NB4 (cell line): Measurements from ENCODE around the gene SARS1.

Experiments
- MYC ChIP-seq: IDR thresholded peaks from 2 replicates; pipeline ENCODE4 v1.6.1; 2011; ENCODE audit warnings: low read depth, low read length
- POLR2A ChIP-seq: IDR thresholded peaks from 2 replicates; pipeline ENCODE4 v1.6.1; 2011; ENCODE audit warnings: mild to moderate bottlenecking; ENCODE audit not compliant: insufficient read length; ENCODE audit errors: extremely low read depth
- TF ChIP-seq, protein P1 (sequence below): IDR thresholded peaks from one replicate; pipeline ENCODE4 v1.5.1; 2012; ENCODE audit warnings: low read depth, low read length
- TF ChIP-seq, protein P2 (sequence below): IDR thresholded peaks from 2 replicates; pipeline ENCODE4 v1.6.1; 2011; ENCODE audit warnings: low read depth, low read length

DNA sequence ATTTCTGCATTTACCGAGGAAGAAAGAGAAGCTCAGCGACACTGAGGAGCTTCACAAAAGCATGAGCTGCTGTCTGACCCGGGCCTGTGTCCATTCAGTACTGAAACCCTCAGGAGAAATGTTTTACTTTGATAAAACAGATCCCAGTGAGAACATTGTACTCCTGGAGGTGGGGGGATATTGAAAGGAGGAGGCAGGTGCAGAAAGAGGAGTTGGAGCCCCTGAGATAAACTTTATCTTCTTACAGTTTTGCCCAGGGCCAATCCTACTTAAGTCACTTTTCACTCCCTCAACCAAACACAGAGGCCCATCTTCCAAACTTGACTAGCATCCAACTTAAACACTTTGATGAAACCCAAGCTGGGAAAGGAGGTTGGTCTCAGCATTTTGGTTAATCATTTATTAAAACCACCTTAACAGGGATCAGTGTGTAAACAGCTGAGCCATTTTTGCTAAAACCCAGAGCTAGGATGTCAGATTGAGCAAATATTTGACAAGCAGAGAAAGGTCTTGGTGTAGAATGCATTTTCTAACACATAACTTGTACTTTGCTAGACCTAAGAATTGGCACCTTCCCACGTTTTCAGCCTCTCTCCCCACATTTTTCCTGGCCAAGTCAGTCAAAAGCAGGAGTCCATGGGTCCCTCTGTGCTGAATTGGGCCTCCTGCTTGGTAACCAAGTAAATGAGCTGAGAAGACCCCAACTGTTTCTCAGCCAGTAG is 32.5 kb upstream of the SARS1 start:
- TF ChIP-seq, protein P1, sequence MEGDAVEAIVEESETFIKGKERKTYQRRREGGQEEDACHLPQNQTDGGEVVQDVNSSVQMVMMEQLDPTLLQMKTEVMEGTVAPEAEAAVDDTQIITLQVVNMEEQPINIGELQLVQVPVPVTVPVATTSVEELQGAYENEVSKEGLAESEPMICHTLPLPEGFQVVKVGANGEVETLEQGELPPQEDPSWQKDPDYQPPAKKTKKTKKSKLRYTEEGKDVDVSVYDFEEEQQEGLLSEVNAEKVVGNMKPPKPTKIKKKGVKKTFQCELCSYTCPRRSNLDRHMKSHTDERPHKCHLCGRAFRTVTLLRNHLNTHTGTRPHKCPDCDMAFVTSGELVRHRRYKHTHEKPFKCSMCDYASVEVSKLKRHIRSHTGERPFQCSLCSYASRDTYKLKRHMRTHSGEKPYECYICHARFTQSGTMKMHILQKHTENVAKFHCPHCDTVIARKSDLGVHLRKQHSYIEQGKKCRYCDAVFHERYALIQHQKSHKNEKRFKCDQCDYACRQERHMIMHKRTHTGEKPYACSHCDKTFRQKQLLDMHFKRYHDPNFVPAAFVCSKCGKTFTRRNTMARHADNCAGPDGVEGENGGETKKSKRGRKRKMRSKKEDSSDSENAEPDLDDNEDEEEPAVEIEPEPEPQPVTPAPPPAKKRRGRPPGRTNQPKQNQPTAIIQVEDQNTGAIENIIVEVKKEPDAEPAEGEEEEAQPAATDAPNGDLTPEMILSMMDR: no peak
- TF ChIP-seq POLR2A (no peak), MYC (no peak)
- TF ChIP-seq, protein P2, sequence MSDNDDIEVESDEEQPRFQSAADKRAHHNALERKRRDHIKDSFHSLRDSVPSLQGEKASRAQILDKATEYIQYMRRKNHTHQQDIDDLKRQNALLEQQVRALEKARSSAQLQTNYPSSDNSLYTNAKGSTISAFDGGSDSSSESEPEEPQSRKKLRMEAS: no peak
